GM12878 (cell line): ENCODE results near the gene IGIP.

ENCODE experiments used
- GABPA ChIP-seq: IDR thresholded peaks from 2 replicates; pipeline ENCODE4 v1.6.1; 2014; ENCODE audit warnings: antibody characterized with exemption, low read depth, mild to moderate bottlenecking, inconsistent platforms
- RAD21 ChIP-seq: IDR thresholded peaks from 2 replicates; pipeline ENCODE4 v1.6.1; 2011; ENCODE audit warnings: mild to moderate bottlenecking, low read depth, low read length, moderate library complexity; ENCODE audit not compliant: insufficient read depth
- SIN3A ChIP-seq: IDR thresholded peaks from 2 replicates; pipeline ENCODE4 v1.6.1; 2012; ENCODE audit warnings: low read depth, low read length, improper control_type of control experiment
- YY1 ChIP-seq: IDR thresholded peaks from 2 replicates; pipeline ENCODE4 v1.6.1; 2011; ENCODE audit warnings: low read depth, mild to moderate bottlenecking, low read length
- ZNF24 ChIP-seq: fragments of 450-650 bp; IDR thresholded peaks from 2 replicates; pipeline ENCODE4 v1.6.1; 2017; ENCODE audit warnings: antibody characterized with exemption, mild to moderate bottlenecking
- TF ChIP-seq, protein P1 (sequence below): IDR thresholded peaks from 2 replicates; pipeline ENCODE4 v1.6.1; 2011; ENCODE audit warnings: mild to moderate bottlenecking, low read depth, low read length, moderate library complexity; ENCODE audit not compliant: insufficient replicate concordance

DNA sequence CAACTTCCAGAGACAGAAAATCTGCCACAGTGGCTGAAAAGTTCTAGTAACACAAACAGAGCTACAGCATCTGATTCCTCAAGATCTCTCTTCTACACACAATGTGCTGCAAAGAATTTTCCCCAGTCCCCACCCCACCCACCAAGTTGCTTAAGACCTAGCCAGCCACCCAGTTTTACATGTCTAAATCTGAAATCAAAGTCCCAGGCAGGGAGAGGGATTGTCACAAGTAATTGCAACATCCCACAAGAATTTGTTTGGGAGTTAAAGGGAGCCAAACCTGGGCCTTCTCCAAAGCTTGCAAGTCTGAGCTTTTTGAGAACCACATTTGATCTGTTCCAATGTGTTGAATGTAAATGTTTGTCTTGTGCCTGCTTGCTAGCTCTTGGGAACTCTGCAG, 15.5 kb downstream of the IGIP start:
- TF ChIP-seq, protein P1, sequence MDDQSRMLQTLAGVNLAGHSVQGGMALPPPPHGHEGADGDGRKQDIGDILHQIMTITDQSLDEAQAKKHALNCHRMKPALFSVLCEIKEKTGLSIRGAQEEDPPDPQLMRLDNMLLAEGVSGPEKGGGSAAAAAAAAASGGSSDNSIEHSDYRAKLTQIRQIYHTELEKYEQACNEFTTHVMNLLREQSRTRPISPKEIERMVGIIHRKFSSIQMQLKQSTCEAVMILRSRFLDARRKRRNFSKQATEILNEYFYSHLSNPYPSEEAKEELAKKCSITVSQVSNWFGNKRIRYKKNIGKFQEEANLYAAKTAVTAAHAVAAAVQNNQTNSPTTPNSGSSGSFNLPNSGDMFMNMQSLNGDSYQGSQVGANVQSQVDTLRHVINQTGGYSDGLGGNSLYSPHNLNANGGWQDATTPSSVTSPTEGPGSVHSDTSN, result no peak
- TF ChIP-seq RAD21, result no peak
- TF ChIP-seq ZNF24, result no peak
- TF ChIP-seq YY1, result no peak
- TF ChIP-seq GABPA, result no peak
- no peak for TF ChIP-seq SIN3A
